ENCODE measurements around the gene PCDHA11. TPM values are rescaled to one million over a fixed set of nuclear protein-coding genes. Genes with fewer than 3 reads are reported as not detected.

The PCDHA11 gene, protein sequence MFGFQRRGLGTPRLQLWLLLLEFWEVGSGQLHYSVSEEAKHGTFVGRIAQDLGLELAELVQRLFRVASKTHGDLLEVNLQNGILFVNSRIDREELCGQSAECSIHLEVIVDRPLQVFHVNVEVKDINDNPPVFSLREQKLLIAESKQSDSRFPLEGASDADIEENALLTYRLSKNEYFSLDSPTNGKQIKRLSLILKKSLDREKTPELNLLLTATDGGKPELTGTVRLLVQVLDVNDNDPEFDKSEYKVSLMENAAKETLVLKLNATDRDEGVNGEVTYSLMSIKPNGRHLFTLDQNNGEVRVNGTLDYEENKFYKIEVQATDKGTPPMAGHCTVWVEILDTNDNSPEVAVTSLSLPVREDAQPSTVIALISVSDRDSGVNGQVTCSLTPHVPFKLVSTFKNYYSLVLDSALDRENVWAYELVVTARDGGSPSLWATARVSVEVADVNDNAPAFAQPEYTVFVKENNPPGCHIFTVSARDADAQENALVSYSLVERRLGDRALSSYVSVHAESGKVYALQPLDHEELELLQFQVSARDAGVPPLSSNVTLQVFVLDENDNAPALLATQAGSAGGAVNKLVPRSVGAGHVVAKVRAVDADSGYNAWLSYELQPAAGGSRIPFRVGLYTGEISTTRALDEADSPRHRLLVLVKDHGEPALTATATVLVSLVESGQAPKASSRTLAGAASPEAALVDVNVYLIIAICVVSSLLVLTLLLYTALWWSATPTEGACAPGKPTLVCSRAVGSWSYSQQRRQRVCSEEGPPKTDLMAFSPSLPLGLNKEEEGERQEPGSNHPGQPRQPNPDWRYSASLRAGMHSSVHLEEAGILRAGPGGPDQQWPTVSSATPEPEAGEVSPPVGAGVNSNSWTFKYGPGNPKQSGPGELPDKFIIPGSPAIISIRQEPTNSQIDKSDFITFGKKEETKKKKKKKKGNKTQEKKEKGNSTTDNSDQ
- total RNA-seq, result not detected in 2 replicates

DNA sequence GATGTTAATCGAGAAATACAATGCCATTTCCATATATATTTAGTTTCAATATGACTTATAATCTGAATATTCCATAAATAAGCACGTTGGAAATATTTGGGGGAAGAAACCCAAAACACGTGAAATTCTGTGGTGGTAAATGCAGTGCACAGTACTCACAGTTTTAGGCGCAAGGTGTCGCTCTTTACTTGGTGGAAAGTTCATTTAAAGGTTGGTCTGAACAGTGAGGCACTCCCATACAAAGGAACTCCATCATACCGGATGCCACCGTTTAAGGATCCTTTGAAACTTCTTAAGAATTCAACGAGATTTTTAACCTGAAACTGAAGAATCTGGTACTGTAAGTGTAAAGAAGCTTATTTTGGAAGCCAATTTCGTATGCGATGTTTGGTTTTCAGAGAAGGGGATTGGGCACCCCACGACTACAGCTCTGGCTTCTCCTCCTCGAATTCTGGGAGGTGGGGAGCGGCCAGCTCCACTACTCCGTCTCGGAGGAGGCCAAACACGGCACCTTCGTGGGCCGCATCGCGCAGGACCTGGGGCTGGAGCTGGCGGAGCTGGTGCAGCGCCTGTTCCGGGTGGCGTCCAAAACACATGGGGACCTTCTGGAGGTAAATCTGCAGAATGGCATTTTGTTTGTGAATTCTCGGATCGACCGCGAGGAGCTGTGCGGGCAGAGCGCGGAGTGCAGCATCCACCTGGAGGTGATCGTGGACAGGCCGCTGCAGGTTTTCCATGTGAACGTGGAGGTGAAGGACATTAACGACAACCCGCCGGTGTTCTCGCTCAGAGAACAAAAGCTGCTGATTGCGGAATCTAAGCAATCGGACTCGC lies at the start of gene PCDHA11:
Gene PCDHA11, plus strand, starts transcription at position 237 of the 834 bp plus-strand sequence. Its CDS starts 147 bp downstream, at position 384.
- intact Hi-C loops (cut with micrococcal nuclease), result loop anchor here (10.0 kb wide), 1 partner anchor 496 kb away; the partner anchor contains the start of gene PCDHGA5

DNA sequence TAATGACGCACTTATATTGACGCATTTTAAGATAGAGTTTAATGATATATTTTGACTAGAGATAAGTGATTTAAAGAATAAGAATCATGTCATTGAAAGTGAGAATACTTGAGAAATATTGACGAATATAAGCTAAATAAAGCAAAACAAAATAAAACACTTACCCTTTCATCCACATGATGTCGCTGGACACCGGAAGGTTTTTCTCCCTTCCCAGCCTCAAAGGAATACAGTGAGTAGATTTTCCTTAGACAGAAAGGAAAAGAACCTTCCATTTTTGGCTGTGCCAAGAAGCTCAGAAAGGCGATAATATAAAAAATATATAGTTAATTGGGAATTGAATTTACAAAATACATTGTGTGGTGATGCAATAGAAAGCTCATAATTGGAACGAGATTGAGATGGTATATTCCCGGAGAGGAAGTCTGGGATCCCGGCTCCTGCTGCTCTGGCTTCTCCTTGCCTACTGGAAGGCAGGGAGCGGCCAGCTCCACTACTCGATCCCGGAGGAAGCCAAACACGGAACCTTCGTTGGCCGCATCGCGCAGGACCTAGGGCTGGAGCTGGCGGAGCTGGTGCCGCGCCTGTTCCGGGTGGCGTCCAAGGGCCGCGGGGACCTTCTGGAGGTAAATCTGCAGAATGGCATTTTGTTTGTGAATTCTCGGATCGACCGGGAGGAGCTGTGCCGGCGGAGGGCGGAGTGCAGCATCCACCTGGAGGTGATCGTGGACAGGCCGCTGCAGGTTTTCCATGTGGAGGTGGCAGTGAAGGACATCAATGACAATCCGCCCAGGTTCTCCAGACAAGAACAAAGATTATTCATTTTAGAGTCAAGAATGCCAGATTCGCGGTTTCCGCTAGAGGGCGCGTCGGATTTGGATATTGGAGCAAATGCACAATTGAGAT lies 47.1 kb upstream of the PCDHA11 start, which contains the start of gene PCDHA5:
Gene PCDHA5, plus strand, starts transcription at position 239 of the 906 bp plus-strand sequence.
- intact Hi-C loops (cut with micrococcal nuclease), result loop anchor here (10.0 kb wide), 1 partner anchor 543 kb away; the partner anchor contains the start of gene PCDHGA5

DNA sequence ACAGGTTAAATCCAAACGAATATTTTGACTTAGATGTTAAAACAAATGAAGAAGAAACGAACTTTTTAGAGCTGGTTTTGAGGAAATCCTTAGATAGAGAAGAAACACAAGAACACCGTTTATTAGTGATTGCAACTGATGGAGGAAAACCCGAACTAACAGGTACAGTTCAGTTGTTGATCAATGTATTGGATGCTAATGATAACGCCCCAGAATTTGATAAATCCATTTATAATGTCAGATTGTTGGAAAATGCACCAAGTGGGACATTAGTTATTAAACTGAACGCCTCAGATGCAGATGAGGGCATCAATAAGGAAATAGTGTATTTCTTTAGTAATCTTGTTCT lies 46.5 kb upstream of the PCDHA11 start:
- intact Hi-C loops (cut with micrococcal nuclease), result loop anchor here (10.0 kb wide), 1 partner anchor 543 kb away; the partner anchor contains the start of gene PCDHGA5

DNA sequence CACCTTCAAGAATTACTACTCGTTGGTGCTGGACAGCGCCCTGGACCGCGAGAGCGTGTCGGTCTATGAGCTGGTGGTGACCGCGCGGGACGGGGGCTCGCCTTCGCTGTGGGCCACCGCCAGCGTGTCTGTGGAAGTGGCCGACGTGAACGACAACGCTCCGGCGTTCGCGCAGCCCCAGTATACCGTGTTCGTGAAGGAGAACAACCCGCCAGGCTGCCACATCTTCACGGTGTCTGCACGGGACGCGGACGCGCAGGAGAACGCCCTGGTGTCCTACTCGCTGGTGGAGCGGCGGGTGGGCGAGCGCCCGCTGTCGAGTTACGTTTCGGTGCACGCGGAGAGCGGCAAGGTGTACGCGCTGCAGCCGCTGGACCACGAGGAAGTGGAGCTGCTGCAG lies 45.8 kb upstream of the PCDHA11 start:
- intact Hi-C loops (cut with micrococcal nuclease), result loop anchor here (10.0 kb wide), 1 partner anchor 542 kb away; the partner anchor contains the start of gene PCDHGA5

DNA sequence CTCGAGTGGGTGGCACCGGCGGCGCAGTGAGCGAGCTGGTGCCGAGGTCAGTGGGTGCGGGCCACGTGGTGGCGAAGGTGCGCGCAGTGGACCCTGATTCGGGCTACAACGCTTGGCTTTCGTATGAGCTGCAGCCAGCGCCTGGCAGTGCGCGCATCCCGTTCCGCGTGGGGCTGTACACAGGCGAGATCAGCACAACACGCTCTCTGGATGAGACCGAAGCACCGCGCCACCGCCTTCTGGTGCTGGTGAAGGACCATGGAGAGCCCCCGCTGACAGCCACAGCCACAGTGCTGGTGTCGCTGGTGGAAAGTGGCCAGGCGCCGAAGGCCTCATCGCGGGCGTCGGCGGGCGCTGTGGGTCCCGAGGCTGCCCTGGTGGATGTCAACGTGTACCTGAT lies 45.3 kb upstream of the PCDHA11 start:
- intact Hi-C loops (cut with micrococcal nuclease), result loop anchor here (10.0 kb wide), 1 partner anchor 541 kb away; the partner anchor contains the start of gene PCDHGA5

DNA sequence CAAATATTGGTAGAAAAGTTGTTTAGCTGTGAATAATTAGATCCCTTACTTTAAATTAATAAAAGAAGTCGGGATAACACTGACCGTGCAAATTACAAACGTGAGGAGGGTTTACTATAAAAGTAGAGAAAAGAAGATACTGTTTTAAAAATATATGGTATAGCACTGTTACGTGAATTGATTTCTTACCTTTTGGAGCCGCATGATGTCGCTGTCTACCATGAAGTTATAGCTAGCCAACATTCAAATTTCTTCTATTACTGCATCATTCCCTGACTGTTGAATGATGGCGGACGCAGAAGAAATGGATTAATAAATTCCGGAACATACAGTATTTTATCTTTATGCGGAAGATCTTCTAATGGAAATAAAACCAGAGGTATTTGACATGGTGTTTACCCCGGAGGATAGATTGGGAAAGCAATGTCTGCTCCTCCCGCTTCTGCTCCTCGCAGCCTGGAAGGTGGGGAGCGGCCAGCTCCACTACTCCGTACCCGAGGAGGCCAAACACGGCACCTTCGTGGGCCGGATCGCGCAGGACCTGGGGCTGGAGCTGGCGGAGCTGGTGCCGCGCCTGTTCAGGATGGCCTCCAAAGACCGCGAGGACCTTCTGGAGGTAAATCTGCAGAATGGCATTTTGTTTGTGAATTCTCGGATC lies 40.9 kb upstream of the PCDHA11 start, which contains the start of gene PCDHA6:
Gene PCDHA6, plus strand, starts transcription at position 257 of the 658 bp plus-strand sequence. Its CDS starts 132 bp downstream, at position 389.
- intact Hi-C loops (cut with micrococcal nuclease), result loop anchor here (2.0 to 10.0 kb wide), 2 partner anchors 23 to 537 kb away; partner anchors contain the start of gene PCDHGA5

DNA sequence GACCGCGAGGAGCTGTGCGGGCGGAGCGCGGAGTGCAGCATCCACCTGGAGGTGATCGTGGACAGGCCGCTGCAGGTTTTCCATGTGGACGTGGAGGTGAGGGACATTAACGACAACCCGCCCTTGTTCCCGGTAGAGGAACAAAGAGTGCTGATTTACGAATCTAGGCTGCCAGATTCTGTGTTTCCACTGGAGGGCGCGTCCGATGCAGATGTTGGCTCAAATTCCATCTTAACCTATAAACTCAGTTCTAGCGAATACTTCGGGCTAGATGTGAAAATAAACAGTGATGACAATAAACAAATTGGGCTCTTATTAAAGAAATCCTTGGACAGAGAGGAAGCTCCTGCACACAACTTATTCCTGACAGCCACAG lies 40.4 kb upstream of the PCDHA11 start:
- intact Hi-C loops (cut with micrococcal nuclease), result loop anchor here (10.0 kb wide), 1 partner anchor 536 kb away; the partner anchor contains the start of gene PCDHGA5

DNA sequence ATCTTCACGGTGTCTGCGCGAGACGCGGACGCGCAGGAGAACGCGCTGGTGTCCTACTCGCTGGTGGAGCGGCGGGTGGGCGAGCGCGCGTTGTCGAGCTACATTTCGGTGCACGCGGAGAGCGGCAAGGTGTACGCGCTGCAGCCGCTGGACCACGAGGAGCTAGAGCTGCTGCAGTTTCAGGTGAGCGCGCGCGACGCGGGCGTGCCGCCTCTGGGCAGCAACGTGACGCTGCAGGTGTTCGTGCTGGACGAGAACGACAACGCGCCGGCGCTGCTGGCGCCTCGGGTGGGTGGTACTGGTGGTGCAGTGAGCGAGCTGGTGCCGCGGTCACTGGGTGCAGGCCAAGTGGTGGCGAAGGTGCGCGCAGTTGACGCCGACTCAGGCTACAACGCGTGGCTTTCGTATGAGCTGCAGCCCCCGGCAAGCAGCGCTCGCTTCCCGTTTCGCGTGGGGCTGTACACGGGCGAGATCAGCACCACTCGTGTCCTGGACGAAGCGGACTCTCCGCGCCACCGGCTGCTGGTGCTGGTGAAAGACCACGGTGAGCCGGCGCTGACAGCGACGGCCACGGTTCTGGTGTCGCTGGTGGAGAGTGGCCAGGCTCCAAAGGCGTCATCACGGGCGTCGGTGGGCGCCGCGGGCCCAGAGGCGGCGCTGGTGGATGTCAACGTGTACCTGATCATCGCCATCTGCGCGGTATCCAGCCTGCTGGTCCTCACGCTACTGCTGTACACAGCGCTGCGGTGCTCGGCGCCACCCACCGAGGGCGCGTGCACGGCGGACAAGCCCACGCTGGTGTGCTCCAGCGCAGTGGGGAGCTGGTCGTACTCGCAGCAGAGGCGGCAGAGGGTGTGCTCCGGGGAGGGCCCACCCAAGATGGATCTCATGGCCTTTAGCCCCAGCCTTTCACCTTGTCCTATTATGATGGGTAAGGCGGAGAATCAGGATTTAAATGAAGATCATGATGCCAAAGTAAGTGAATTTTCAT lies 39.0 kb upstream of the PCDHA11 start:
- intact Hi-C loops (cut with micrococcal nuclease), result loop anchor here (5.0 to 10.0 kb wide), 2 partner anchors 38 to 535 kb away; partner anchors contain the start of genes PCDHA2 and PCDHGA5

DNA sequence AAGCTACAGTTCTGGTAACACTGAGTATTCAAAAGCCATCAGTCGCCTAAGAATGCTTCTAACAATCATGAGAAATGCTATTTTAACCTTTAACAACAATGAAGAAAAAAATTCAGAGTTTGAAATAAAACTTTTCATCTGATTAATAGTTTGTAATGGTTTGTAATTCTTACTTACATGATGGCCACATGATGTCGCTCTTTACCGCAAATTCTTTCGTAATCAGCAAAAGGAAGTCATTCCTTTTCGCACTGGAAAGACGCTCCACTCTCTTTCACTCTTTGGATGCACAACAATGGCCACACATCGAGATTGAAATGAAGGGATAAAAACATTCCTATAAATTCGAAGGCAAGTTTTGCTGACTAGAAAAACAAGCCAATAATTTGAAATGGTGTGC lies 34.8 kb upstream of the PCDHA11 start, which contains the start of gene PCDHA7:
Gene PCDHA7, plus strand, starts transcription at position 277 of the 400 bp plus-strand sequence. Its CDS starts 115 bp downstream, at position 392.
- intact Hi-C loops (cut with micrococcal nuclease), result loop anchor here (5.0 kb wide), 1 partner anchor 42 kb away; the partner anchor contains the start of gene PCDHA2

DNA sequence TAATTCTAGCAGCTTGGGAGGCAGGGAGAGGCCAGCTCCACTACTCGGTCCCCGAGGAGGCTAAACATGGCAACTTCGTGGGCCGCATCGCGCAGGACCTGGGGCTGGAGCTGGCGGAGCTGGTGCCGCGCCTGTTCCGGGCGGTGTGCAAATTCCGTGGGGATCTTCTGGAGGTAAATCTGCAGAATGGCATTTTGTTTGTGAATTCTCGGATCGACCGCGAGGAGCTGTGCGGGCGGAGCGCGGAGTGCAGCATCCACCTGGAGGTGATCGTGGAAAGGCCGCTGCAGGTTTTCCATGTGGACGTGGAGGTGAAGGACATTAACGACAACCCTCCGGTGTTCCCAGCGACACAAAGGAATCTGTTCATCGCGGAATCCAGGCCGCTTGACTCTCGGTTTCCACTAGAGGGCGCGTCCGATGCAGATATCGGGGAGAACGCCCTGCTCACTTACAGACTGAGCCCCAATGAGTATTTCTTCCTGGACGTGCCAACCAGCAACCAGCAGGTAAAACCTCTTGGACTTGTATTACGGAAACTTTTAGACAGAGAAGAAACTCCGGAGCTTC lies 34.2 kb upstream of the PCDHA11 start:
- intact Hi-C loops (cut with micrococcal nuclease), result loop anchor here (5.0 kb wide), 1 partner anchor 42 kb away; the partner anchor contains the start of gene PCDHA2

DNA sequence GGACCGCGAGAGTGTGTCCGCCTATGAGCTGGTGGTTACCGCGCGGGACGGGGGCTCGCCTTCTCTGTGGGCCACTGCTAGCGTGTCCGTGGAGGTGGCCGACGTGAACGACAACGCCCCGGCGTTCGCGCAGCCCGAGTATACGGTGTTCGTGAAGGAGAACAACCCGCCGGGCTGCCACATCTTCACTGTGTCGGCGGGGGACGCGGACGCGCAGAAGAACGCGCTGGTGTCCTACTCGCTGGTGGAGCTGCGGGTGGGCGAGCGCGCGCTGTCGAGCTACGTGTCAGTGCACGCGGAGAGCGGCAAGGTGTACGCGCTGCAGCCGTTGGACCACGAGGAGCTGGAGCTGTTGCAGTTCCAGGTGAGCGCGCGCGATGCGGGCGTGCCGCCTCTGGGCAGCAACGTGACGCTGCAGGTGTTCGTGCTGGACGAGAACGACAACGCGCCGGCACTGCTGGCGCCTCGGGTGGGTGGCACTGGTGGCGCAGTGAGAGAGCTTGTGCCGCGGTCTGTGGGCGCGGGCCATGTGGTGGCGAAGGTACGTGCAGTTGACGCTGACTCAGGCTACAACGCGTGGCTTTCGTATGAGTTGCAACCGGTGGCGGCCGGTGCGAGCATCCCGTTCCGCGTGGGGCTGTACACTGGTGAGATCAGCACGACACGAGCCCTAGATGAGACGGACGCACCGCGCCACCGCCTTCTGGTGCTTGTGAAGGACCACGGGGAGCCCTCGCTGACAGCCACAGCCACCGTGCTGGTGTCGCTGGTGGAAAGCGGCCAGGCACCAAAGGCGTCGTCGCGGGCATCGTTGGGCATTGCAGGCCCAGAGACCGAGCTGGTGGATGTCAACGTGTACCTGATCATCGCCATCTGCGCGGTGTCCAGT lies 32.9 kb upstream of the PCDHA11 start:
- intact Hi-C loops (cut with micrococcal nuclease), result no loop called here

DNA sequence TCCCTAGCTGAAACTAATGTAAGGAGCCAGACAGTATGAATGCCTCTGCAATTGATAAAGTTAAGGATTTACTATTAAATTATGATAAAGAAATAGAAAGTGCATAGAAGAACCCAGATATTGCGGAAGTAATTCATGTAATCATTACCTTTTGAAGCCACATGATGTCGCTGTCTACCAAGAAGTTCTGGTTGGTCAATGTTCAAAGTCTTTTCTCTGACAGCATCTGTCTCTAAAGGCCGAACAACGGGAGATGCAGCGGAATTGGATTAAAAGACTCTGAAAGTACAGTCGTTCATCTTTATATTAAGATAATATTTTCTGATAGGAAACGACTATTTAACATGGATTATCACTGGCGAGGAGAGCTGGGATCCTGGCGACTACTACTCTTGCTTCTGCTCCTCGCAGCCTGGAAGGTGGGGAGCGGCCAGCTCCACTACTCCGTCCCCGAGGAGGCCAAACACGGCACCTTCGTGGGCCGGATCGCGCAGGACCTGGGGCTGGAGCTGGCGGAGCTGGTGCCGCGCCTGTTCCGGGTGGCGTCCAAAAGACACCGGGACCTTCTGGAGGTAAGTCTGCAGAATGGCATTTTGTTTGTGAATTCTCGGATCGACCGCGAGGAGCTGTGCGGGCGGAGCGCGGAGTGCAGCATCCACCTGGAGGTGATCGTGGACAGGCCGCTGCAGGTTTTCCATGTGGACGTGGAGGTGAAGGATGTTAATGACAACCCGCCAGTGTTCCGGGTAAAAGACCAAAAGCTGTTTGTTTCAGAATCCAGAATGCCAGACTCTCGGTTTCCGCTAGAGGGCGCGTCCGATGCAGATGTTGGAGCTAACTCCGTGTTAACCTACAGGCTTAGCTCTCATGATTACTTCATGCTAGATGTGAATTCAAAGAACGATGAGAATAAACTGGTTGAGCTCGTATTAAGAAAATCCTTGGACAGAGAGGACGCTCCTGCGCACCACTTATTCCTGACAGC lies 27.5 kb upstream of the PCDHA11 start, which contains the start of gene PCDHA8:
Gene PCDHA8, plus strand, starts transcription at position 210 of the 985 bp plus-strand sequence. Its CDS starts 135 bp downstream, at position 345.
- intact Hi-C loops (cut with micrococcal nuclease), result loop anchor here (2.0 to 10.0 kb wide), 5 partner anchors 39 to 584 kb away; partner anchors contain the start of genes PCDHA1, PCDHA3, PCDHB16 and PCDHB9

DNA sequence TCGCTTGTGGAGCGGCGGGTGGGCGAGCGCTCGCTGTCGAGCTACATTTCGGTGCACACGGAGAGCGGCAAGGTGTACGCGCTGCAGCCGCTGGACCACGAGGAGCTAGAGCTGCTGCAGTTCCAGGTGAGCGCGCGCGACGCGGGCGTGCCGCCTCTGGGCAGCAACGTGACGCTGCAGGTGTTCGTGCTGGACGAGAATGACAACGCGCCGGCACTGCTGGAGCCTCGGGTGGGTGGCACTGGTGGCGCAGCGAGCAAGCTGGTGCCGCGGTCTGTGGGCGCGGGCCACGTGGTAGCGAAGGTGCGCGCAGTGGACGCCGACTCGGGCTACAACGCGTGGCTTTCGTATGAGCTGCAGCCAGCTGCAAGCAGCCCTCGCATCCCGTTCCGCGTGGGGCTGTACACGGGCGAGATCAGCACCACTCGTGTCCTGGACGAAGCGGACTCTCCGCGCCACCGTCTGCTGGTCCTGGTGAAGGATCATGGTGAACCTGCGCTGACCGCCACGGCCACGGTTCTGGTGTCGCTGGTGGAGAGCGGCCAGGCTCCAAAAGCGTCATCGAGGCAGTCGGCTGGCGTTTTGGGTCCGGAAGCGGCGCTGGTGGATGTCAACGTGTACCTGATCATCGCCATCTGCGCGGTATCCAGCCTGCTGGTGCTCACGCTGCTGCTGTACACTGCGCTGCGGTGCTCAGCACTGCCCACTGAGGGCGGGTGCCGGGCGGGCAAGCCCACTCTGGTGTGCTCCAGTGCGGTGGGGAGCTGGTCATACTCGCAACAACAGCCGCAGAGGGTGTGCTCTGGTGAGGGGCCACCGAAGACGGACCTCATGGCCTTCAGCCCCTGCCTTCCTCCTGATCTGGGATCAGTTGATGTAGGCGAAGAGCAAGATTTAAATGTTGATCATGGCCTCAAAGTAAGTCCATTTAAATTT lies 25.7 kb upstream of the PCDHA11 start:
- intact Hi-C loops (cut with micrococcal nuclease), result loop anchor here (5.0 to 10.0 kb wide), 4 partner anchors 41 to 582 kb away; partner anchors contain the start of genes PCDHA3, PCDHB16, PCDHB9 and PCDHGA11
